ENCODE results near the gene CIART.
A peak's percentile ranks its signal among the peaks of the same experiment; 100 is the strongest.

Gene CIART

DNA sequence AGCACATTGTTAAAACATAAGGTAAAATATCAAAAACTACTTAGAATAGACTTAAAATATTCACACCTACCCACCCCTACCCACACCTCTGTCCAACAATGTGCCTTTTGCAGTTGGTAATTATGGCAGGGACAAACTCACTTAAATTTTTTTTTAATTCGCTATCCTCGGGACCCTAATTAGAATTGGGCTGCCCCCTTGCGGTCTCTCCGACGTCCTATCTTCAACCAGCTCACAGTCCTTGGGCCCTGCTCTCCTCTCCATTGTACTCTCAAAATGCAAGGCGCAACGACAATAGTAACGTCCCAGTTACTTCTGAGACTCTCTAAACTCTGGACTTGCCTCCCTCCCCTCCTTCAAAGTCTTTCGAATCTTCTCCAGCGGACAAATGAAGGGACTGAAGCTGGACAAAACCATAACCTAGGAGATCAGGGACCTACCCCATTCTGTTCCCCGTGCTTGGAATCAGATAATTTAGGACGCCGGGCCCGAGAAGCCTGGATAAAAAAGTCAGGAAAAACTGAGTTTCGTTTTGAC lies 1.1 kb upstream of the CIART start:
- Histone ChIP-seq H3K9me3 (replicated peaks; ENCODE audit: insufficient read depth, low read length) (no peaks in the 10 kb centered on the region), H3K4me2 (ENCODE audit: low read depth, low read length) (peak overlapping the region; percentile 83), H4K20me1 (ENCODE audit: insufficient read depth, low read length) (no peaks in the 10 kb centered on the region), H2AFZ (ENCODE audit: low read length) (peak overlapping the region; percentile 59), H3K36me3 (replicated peaks; ENCODE audit: insufficient read depth, low read length) (no peaks in the 10 kb centered on the region), H3F3A (ENCODE audit: insufficient read depth, low read length) (no peaks in the 10 kb centered on the region), H3K9me2 (replicated peaks; ENCODE audit: insufficient read depth, low read length) (no peaks in the 10 kb centered on the region), H3K4me1 (ENCODE audit: low read length) (no peaks in the 10 kb centered on the region), H3K27ac (ENCODE audit: low read length) (no peak overlapping the region), H3K27me3 (replicated peaks; ENCODE audit: insufficient read depth, low read length) (no peaks in the 10 kb centered on the region), H3K9ac (ENCODE audit: low read length) (peak overlapping the region; percentile 33; the same call in 1 of the 2 replicates), H3K4me3 (ENCODE audit: low read length) (peak overlapping the region; percentile 48), H3K79me2 (ENCODE audit: low read length) (no peaks in the 10 kb centered on the region)
- peak; percentile 64 for DNase-seq
- TF ChIP-seq EZH2 (optimal IDR thresholded peaks at IDR 0.05; ENCODE audit: low read depth, low read length) (no peak), EZH2phosphoT487 (IDR thresholded peaks at IDR 0.05; ENCODE audit: low read length) (no peak), CTCF (IDR thresholded peaks at IDR 0.05; ENCODE audit: low read length) (peak; percentile 78)

DNA sequence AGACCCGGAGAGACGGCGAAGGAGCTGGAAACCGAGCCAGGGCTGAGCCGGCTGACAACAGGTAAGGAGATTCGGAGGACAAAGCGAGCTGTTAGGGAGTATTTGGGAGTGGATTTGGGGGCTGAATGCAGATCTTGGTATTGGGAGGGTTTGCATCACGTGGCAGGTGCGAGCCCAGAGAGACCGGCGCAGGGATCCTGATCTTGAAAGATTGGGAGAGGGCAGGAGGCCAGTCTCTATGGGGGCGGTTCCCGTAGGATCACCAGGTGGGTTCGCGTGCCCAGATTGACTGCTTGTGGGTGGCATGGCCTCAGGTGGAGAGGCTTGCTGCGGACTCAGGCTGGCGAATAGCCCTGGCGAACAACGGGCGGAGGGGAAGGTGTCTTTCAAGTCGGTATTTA lies 204 bp downstream of the CIART start:
- no peak for TF ChIP-seq CTCF (IDR thresholded peaks at IDR 0.05; ENCODE audit: low read length)
- TF ChIP-seq EZH2phosphoT487 (IDR thresholded peaks at IDR 0.05; ENCODE audit: low read length), result no peak
- TF ChIP-seq EZH2 (optimal IDR thresholded peaks at IDR 0.05; ENCODE audit: low read depth, low read length), result no peak
- Histone ChIP-seq H3F3A (ENCODE audit: insufficient read depth, low read length) (no peaks in the 10 kb centered on the region), H4K20me1 (ENCODE audit: insufficient read depth, low read length) (no peaks in the 10 kb centered on the region), H3K4me3 (ENCODE audit: low read length) (no peak overlapping the region), H3K9me2 (replicated peaks; ENCODE audit: insufficient read depth, low read length) (no peaks in the 10 kb centered on the region), H2AFZ (ENCODE audit: low read length) (no peak overlapping the region), H3K9me3 (replicated peaks; ENCODE audit: insufficient read depth, low read length) (no peaks in the 10 kb centered on the region), H3K9ac (ENCODE audit: low read length) (no peak overlapping the region), H3K4me2 (ENCODE audit: low read depth, low read length) (no peak overlapping the region), H3K79me2 (ENCODE audit: low read length) (no peaks in the 10 kb centered on the region), H3K4me1 (ENCODE audit: low read length) (no peaks in the 10 kb centered on the region), H3K36me3 (replicated peaks; ENCODE audit: insufficient read depth, low read length) (no peaks in the 10 kb centered on the region), H3K27me3 (replicated peaks; ENCODE audit: insufficient read depth, low read length) (no peaks in the 10 kb centered on the region), H3K27ac (ENCODE audit: low read length) (no peak overlapping the region)
- DNase-seq, result no peak

GRCh38 chr1:150283260-150283659 lies 906 bp downstream of the CIART start:
- Histone ChIP-seq H3K36me3 (replicated peaks; ENCODE audit: insufficient read depth, low read length) (no peaks in the 10 kb centered on the region), H3K79me2 (ENCODE audit: low read length) (no peaks in the 10 kb centered on the region), H3K9ac (ENCODE audit: low read length) (no peak overlapping the region), H4K20me1 (ENCODE audit: insufficient read depth, low read length) (no peaks in the 10 kb centered on the region), H3K4me1 (ENCODE audit: low read length) (no peaks in the 10 kb centered on the region), H3K27ac (ENCODE audit: low read length) (no peak overlapping the region), H3K9me3 (replicated peaks; ENCODE audit: insufficient read depth, low read length) (no peaks in the 10 kb centered on the region), H3K4me3 (ENCODE audit: low read length) (no peak overlapping the region), H3K4me2 (ENCODE audit: low read depth, low read length) (no peak overlapping the region), H2AFZ (ENCODE audit: low read length) (no peak overlapping the region), H3F3A (ENCODE audit: insufficient read depth, low read length) (no peaks in the 10 kb centered on the region), H3K27me3 (replicated peaks; ENCODE audit: insufficient read depth, low read length) (no peaks in the 10 kb centered on the region), H3K9me2 (replicated peaks; ENCODE audit: insufficient read depth, low read length) (no peaks in the 10 kb centered on the region)
- TF ChIP-seq EZH2phosphoT487 (IDR thresholded peaks at IDR 0.05; ENCODE audit: low read length) (no peak), EZH2 (optimal IDR thresholded peaks at IDR 0.05; ENCODE audit: low read depth, low read length) (no peak), CTCF (IDR thresholded peaks at IDR 0.05; ENCODE audit: low read length) (no peak)
- no peak for DNase-seq

All from MM.1S (cell line).